Measurements from ENCODE around the gene CCDC28B. TPM values are rescaled to one million over a fixed set of nuclear protein-coding genes. Genes with fewer than 3 reads are reported as not detected.

CCDC28B gene
- total and polyA plus RNA-seq, 2 of the 13 experiments (the other 11 are each of a cell fraction or from before 2014, with no cell fraction given) = 2.6 to 3.5 TPM

DNA sequence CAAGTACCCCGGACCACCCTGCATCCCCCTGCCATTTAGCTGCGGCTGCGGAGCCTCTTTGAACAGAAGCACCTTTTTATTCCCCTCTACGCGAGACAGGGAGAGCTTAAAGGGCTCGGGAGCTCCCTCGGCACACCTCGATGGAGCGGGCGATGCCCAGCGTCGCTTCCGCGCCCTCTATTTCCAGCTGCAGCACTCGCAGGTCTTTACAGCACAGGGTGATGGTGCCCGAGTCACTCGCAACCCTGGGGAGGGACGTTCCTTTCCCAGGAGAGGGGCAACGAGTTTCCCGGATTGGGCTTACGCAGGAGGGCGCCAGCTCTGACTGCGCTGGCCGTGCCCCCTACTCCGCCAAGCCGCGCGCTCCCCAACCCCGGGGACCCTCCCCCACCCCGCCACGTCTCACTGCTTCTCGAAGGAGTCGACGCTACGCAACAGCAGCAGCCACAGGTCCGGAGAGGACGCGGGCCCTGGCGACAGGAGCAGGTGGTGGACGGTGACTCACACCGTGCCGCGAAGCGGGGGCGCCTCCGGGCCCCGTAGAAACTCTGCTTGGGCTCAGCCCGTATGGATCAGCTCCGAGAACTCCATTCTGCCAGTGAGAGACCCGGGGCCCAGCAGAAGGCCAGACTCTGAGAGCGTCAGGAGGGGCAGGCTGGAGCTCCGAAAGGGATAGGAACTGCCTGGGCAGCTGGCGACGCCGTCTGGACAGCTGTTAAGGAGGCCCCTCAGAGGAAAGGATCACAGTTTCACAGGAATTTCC, 40.8 kb downstream of the CCDC28B start (continued):
- TF ChIP-seq ZNF318 (CRISPR knock-in tag; IDR thresholded peaks at IDR 0.05) (peak; percentile 57; the same call in 1 of the 2 replicates), ZNF276 (CRISPR knock-in tag; IDR thresholded peaks at IDR 0.05; ENCODE audit: low read depth) (peak; percentile 100), TAF1 (CRISPR knock-in tag; IDR thresholded peaks at IDR 0.05) (no peak), IRF1 (CRISPR knock-in tag; IDR thresholded peaks at IDR 0.05; ENCODE audit: low read depth) (peak; percentile 77; the same call in 1 of the 2 replicates), ZNF251 (CRISPR knock-in tag; IDR thresholded peaks at IDR 0.05) (0 out of 2 replicates have a peak, but pooled peaks have one; percentile 42), ZBTB34 (CRISPR knock-in tag; IDR thresholded peaks at IDR 0.05) (no peak), GFI1 (CRISPR knock-in tag; IDR thresholded peaks at IDR 0.05; ENCODE audit: borderline replicate concordance) (0 out of 2 replicates have a peak, but pooled peaks have one; percentile 14), ZNF589 (CRISPR knock-in tag; conservative IDR thresholded peaks at IDR 0.05) (no peak), ZNF414 (CRISPR knock-in tag; IDR thresholded peaks at IDR 0.05) (0 out of 2 replicates have a peak, but pooled peaks have one; percentile 46), ADNP (CRISPR knock-in tag; IDR thresholded peaks at IDR 0.05) (no peak)
- TF ChIP-seq, protein P1, sequence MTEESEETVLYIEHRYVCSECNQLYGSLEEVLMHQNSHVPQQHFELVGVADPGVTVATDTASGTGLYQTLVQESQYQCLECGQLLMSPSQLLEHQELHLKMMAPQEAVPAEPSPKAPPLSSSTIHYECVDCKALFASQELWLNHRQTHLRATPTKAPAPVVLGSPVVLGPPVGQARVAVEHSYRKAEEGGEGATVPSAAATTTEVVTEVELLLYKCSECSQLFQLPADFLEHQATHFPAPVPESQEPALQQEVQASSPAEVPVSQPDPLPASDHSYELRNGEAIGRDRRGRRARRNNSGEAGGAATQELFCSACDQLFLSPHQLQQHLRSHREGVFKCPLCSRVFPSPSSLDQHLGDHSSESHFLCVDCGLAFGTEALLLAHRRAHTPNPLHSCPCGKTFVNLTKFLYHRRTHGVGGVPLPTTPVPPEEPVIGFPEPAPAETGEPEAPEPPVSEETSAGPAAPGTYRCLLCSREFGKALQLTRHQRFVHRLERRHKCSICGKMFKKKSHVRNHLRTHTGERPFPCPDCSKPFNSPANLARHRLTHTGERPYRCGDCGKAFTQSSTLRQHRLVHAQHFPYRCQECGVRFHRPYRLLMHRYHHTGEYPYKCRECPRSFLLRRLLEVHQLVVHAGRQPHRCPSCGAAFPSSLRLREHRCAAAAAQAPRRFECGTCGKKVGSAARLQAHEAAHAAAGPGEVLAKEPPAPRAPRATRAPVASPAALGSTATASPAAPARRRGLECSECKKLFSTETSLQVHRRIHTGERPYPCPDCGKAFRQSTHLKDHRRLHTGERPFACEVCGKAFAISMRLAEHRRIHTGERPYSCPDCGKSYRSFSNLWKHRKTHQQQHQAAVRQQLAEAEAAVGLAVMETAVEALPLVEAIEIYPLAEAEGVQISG (CRISPR knock-in tag; IDR thresholded peaks at IDR 0.05) = peak; percentile 66
